ENCODE data around the gene SERPINA9.
"Not testable (repeated sequence)": the region's sequence is repeated elsewhere in the genome, so short reads cannot be mapped to it uniquely, and the experiment has no call there.

Gene SERPINA9, protein sequence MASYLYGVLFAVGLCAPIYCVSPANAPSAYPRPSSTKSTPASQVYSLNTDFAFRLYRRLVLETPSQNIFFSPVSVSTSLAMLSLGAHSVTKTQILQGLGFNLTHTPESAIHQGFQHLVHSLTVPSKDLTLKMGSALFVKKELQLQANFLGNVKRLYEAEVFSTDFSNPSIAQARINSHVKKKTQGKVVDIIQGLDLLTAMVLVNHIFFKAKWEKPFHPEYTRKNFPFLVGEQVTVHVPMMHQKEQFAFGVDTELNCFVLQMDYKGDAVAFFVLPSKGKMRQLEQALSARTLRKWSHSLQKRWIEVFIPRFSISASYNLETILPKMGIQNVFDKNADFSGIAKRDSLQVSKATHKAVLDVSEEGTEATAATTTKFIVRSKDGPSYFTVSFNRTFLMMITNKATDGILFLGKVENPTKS

DNA sequence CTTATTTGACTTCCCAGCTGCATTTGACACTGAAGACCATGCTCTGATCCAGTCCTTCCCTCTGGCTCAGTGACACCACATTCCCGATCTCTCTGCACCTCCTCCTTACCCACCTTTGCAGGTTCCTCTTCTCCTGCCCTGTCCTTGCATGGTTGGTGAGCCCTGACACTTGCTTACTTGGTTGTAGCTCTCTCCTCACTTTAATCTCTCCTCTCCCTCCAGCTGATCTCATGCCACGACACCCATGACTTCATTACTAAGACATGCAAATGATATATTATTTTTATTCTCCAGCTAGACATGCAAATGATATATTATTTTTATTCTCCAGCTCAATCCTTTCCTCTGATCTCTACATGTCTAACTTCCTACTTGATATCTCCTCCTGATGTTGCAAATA lies at the start of gene SERPINA9:
TSS of gene SERPINA9 (minus strand) at position 175 of the 400 bp plus-strand sequence. CDS start 6,357 bp downstream, outside the sequence.
- FAIRE-seq (no peak), DNase-seq (ENCODE audit: low spot score) (no peak)

DNA sequence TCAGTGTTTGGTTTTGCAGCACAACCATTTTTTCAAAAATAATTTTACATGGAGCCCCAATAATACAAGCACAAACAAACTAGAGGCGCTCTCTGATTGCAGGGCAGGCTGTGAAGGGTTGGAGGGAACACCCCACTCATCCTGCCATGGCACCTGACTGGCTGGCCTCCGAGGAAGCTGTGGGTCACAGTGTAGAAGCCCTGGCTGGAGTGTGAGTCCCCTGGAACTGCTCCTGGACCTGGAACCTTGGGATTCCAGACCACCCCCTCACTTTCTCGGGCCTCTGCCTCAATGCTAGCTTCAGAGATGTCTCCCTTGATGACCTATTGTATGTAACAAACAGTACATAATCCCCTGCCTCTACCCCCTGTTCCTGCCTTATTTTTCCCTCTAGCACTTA lies 48.1 kb upstream of the SERPINA9 start:
- DNase-seq (ENCODE audit: low spot score) (no peak), FAIRE-seq (no peak)

DNA sequence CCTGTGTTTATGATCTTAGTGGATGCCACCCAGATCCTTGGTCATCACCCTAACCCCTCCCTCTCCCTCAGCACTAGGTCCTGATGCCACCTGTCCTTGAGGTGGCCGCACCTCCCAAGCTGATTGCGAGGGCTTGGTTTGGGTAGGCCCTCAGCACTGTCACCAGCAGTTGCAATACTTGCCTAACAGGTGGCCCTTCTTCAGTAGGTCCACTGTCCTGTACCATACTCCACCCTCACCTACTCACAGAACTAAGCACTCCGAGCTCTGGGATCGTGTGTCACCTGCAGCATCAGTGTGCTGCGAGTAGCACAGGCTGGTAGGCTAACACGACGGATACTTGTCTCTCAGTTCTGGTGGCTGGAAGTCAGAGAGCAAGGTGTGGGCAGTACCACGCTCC lies 47.3 kb upstream of the SERPINA9 start:
- FAIRE-seq = no peak
- no peak for DNase-seq (ENCODE audit: low spot score)

GRCh38 chr14:94522115-94522724 lies 46.2 kb upstream of the SERPINA9 start:
- no peak for DNase-seq (ENCODE audit: low spot score)
- no peak for FAIRE-seq

GRCh38 chr14:94521375-94522114 lies 45.5 kb upstream of the SERPINA9 start:
- FAIRE-seq (no peak), DNase-seq (ENCODE audit: low spot score) (no peak)

GRCh38 chr14:94517641-94518257 lies 41.8 kb upstream of the SERPINA9 start:
- FAIRE-seq (no peak), DNase-seq (ENCODE audit: low spot score) (no peak)

DNA sequence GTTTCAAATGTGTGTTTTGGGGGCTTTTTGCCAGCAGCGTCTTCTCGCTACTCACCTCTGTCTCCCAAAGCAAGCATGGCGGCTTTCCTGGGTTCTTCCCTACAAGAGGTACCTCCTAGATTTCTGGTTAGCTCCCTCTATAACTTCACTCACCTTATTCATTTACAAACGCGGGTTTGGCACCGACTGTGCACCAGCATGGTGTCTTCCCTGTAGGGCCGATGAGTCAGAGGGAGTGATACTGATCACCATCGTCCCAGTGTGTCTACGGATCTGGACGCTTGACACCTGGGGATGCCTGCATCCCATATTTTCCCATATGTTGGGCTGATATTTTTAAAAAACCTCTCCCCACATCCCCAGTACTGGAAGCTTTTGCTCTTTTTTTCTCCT lies 41.2 kb upstream of the SERPINA9 start:
- DNase-seq (ENCODE audit: low spot score) (no peak), FAIRE-seq (no peak)

- FAIRE-seq (no peak), DNase-seq (ENCODE audit: low spot score) (no peak)
Measured at GRCh38 chr14:94515856-94516255, 39.9 kb upstream of the SERPINA9 start.

DNA sequence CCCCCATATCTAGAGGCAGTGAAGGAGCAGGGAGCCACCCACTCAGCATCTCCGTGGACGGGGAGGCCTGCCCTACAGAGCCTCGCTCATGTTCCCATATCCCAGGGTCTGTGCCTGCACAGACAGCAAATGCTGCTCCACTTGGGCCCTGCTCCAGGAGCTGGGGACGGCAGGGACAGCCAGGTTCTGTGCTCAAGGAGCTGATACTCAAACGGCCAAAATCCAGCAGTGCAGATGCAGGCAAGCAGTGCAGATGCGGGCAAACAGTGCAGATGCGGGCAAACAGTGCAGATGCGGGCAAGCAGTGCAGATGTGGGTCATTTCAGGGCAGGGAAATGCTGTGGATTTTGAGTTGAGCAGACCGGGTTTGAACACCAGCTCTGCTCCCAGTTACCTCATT lies 39.4 kb upstream of the SERPINA9 start:
- no peak for DNase-seq (ENCODE audit: low spot score)
- no peak for FAIRE-seq

- DNase-seq (ENCODE audit: low spot score) (no peak), FAIRE-seq (no peak)
Measured at GRCh38 chr14:94514351-94514750, 38.4 kb upstream of the SERPINA9 start.

- not testable (repeated sequence) for FAIRE-seq
Measured at GRCh38 chr14:94510481-94510880, 34.5 kb upstream of the SERPINA9 start.

DNA sequence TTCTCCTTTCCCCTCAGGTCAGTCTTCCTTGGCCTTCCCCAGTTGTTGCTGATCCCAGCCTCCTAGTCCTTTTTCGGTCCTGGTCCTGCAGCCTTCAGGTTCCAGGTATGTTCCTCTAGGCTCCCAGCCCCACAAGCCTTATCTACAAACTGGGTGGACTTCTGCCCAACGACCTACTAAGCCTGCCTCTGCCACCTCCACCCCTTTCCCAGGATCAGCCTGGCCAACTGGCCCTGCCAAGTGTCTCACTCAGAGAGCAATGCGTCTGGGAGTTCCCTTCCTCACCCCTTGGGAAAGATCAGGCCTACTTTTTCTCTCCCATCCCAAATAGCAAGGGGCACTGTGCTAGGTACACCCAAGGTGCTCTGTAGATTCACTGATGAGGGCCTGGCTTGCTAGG lies 33.4 kb upstream of the SERPINA9 start, which contains the start of gene SERPINA12:
TSS of gene SERPINA12 (minus strand) at position 114 of the 400 bp plus-strand sequence. CDS start 11,072 bp downstream, outside the sequence.
- FAIRE-seq (no peak), DNase-seq (ENCODE audit: low spot score) (no peak)

More at GRCh38 chr14:94510481-94510880, 34.5 kb upstream of the SERPINA9 start:
- not testable (repeated sequence) for DNase-seq (ENCODE audit: low spot score)

DNA sequence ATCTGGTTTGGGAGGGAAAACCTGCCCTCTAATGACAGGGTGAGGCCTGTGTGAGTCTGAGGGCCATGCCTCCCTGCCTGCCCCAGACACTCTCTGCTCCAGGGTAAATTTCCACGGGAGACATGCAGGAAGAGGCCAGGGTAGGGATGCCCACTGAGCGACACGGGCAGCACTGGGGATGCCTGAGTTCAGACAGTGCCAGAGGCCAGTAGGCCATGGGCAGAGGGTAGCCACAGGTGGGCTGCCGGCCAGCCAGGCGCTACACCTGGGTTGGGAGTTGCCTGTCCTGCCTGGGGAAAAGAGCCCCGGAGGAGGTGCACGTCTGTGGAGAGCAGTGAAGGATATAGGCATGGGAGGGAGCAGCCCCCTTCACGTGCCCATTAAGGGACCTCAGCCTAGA lies 29.6 kb upstream of the SERPINA9 start:
- DNase-seq (ENCODE audit: low spot score) (no peak), FAIRE-seq (no peak)

- no peak for FAIRE-seq
- no peak for DNase-seq (ENCODE audit: low spot score)
Measured at GRCh38 chr14:94505206-94505605, 29.2 kb upstream of the SERPINA9 start.

GRCh38 chr14:94501588-94502516 lies 25.9 kb upstream of the SERPINA9 start:
- DNase-seq (ENCODE audit: low spot score) (no peak), FAIRE-seq (no peak)

GRCh38 chr14:94500264-94500663 lies 24.3 kb upstream of the SERPINA9 start:
- FAIRE-seq = no peak
- no peak for DNase-seq (ENCODE audit: low spot score)

- FAIRE-seq = no peak
- DNase-seq (ENCODE audit: low spot score) = no peak
Measured at GRCh38 chr14:94499673-94500072, 23.7 kb upstream of the SERPINA9 start.

DNA sequence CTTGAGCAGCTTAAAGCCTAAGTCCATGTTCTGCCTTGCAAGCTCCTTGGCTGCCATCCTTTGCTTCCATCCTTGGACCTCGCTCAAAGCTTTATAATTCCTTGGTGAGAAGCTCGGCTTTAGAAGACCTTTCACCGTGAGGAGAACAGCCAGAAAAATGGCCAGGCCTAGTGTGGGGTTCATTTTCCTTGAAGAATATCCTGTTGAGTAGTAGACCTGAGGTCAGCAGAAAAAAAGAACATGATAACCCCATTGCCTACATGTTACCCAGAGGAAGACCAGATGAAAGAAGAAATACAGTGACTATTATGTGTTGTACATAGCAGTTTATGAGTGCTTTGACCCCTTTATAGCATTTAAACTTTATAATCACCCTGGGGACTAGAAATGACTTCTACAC lies 22.2 kb upstream of the SERPINA9 start:
- no peak for FAIRE-seq
- no peak for DNase-seq (ENCODE audit: low spot score)

GRCh38 chr14:94494085-94494484 lies 18.1 kb upstream of the SERPINA9 start:
- no peak for DNase-seq (ENCODE audit: low spot score)
- no peak for FAIRE-seq

GRCh38 chr14:94491511-94491910 lies 15.5 kb upstream of the SERPINA9 start:
- DNase-seq (ENCODE audit: low spot score) = no peak

More at GRCh38 chr14:94491511-94491910, 15.5 kb upstream of the SERPINA9 start:
- FAIRE-seq = no peak

All from RCC 7860 (cell line).